Right kidney (tissue), 1 donor: Measurements from ENCODE around the gene ATP8B4.

Experiments used
- DNase-seq: peaks from one replicate; pipeline ENCODE4 v3.0.0-alpha.2; 2016

ATP8B4 gene

DNA sequence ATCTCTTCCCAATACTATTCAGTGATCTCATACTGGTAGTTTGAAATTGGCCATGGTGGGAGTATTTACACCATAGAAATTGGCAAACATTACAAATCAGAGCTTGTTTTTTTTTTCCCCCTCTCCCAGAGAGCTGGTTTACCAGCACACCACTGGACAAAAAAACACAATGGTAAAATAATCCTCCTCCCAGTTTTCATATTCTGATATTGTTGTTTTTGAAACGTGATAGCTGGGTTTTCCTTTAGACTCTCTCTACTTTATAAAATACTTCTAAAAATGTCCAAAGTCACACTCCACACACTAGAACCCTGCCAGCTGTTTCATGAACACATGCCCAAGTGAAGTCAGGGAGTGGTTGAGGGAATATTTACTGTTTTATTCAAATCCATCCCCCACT, 310.7 kb downstream of the ATP8B4 start:
- DNase-seq: no peak
